IMR-90 (cell line): Measurements from ENCODE around the gene ELMO1. TPM values are rescaled to one million over a fixed set of nuclear protein-coding genes. Genes with fewer than 3 reads are reported as not detected.

Experiments used
- ATAC-seq: fragments of 200-7000 bp; cut with Tn5 transposase; 2 replicates; pipeline ENCODE4 v1.9.1; 2020; ENCODE audit warnings: low read depth, mild to moderate bottlenecking, moderate library complexity
- BruUV-seq: library from RNA; stranded (reverse); fragments of 400-500 nt; replicated peaks from 2 replicates; lab custom pipeline; 2021; lab: Mats Ljungman, UMichigan
- CTCF ChIA-PET: fragments of 300-600 bp; formaldehyde crosslinking; extraction: SDS; loops from one replicate; lab custom pipeline; 2021; ENCODE audit warnings: antibody characterized with exemption; lab: Yijun Ruan, JAX
- POLR2A ChIA-PET: fragments of 300-600 bp; sonication (Branson Sonifier 250); formaldehyde crosslinking; loops from one replicate; lab custom pipeline; 2022; ENCODE audit warnings: antibody characterized with exemption; ENCODE audit not compliant: unreplicated experiment; lab: Charles Lee
- DNase-seq: peaks from one replicate; pipeline ENCODE4 v3.0.0; 2013
- H2AFZ ChIP-seq: replicated peaks from 2 replicates; pipeline ENCODE3; 2013; ENCODE audit warnings: low read length, mild to moderate bottlenecking; ENCODE audit not compliant: poor library complexity
- H2AK5ac ChIP-seq: 2 replicates; pipeline ENCODE4 v1.6.1; 2013; ENCODE audit warnings: low read depth, low read length, inconsistent platforms
- H2AK9ac ChIP-seq: replicated peaks from 2 replicates; pipeline ENCODE3; 2013; ENCODE audit warnings: mild to moderate bottlenecking, low read depth, low read length, moderate library complexity; ENCODE audit not compliant: poor library complexity
- H2BK120ac ChIP-seq: 2 replicates; pipeline ENCODE4 v1.6.1; 2013; ENCODE audit warnings: low read depth, low read length, inconsistent platforms
- H2BK15ac ChIP-seq: 3 replicates; pipeline ENCODE4 v1.6.1; 2013; ENCODE audit warnings: low read depth, low read length, inconsistent platforms
- H2BK20ac ChIP-seq: 2 replicates; pipeline ENCODE4 v1.6.1; 2013; ENCODE audit warnings: low read depth, mild to moderate bottlenecking, inconsistent platforms, low read length, moderate library complexity
- H2BK5ac ChIP-seq: 2 replicates; pipeline ENCODE4 v1.6.1; 2013; ENCODE audit warnings: mild to moderate bottlenecking, low read depth, low read length, inconsistent platforms; ENCODE audit not compliant: poor library complexity, severe bottlenecking
- H3K14ac ChIP-seq: replicated peaks from 2 replicates; pipeline ENCODE4 v1.6.1; 2013; ENCODE audit warnings: low read depth, low read length, inconsistent platforms
- H3K18ac ChIP-seq: 2 replicates; pipeline ENCODE4 v1.6.1; 2013; ENCODE audit warnings: low read depth, low read length, control low read depth
- H3K23ac ChIP-seq: 2 replicates; pipeline ENCODE4 v1.6.1; 2013; ENCODE audit warnings: low read depth, low read length, inconsistent platforms
- H3K27ac ChIP-seq: 2 replicates; pipeline ENCODE4 v1.5.1; 2013; ENCODE audit warnings: mild to moderate bottlenecking, control low read depth, low read length; ENCODE audit not compliant: insufficient read depth
- H3K27me3 ChIP-seq: 2 replicates; pipeline ENCODE4 v1.6.1; 2013; ENCODE audit warnings: low read length; ENCODE audit not compliant: control insufficient read depth, insufficient read depth
- H3K36me3 ChIP-seq: 2 replicates; pipeline ENCODE4 v1.6.1; 2013; ENCODE audit warnings: low read length, mixed read lengths; ENCODE audit not compliant: control insufficient read depth, insufficient read depth
- H3K4ac ChIP-seq: 2 replicates; pipeline ENCODE4 v1.6.1; 2013; ENCODE audit warnings: low read depth, low read length, inconsistent platforms
- H3K4me1 ChIP-seq: 2 replicates; pipeline ENCODE4 v1.6.1; 2013; ENCODE audit warnings: low read length, mixed read lengths; ENCODE audit not compliant: control insufficient read depth, insufficient read depth
- H3K4me2 ChIP-seq: 2 replicates; pipeline ENCODE4 v1.6.1; 2013; ENCODE audit warnings: low read depth, mild to moderate bottlenecking, control low read depth, low read length, moderate library complexity
- H3K4me3 ChIP-seq: 2 replicates; pipeline ENCODE4 v1.5.1; 2013; ENCODE audit warnings: low read depth, mild to moderate bottlenecking, control low read depth, low read length, moderate library complexity; ENCODE audit not compliant: insufficient read depth
- H3K56ac ChIP-seq: 2 replicates; pipeline ENCODE4 v1.6.1; 2013; ENCODE audit warnings: low read length, inconsistent platforms; ENCODE audit not compliant: insufficient read depth; ENCODE audit errors: extremely low read depth
- H3K79me1 ChIP-seq, 2 experiments: 2 replicates each; pipeline ENCODE4 v1.6.1; 2013; ENCODE audit warnings: low read length in 2 of 2, inconsistent platforms in 1 of 2, low read depth in 1 of 2
- H3K9ac ChIP-seq: 2 replicates; pipeline ENCODE4 v1.6.1; 2013; ENCODE audit warnings: low read depth, low read length, control low read depth
- H3K9me1 ChIP-seq: 2 replicates; pipeline ENCODE4 v1.6.1; 2013; ENCODE audit warnings: low read length, inconsistent platforms; ENCODE audit not compliant: insufficient read depth
- H3K9me3 ChIP-seq: 2 replicates; pipeline ENCODE4 v1.6.1; 2013; ENCODE audit warnings: low read length; ENCODE audit not compliant: control insufficient read depth, insufficient read depth
- H4K20me1 ChIP-seq: 2 replicates; pipeline ENCODE4 v1.6.1; 2013; ENCODE audit warnings: low read length, inconsistent platforms; ENCODE audit not compliant: insufficient read depth
- H4K5ac ChIP-seq: 2 replicates; pipeline ENCODE4 v1.6.1; 2013; ENCODE audit warnings: mild to moderate bottlenecking, low read depth, low read length, control low read depth
- H4K8ac ChIP-seq, 2 experiments: 2 replicates each; pipeline ENCODE4 v1.6.1; 2013; ENCODE audit warnings: low read depth in 2 of 2, low read length in 2 of 2, control low read depth in 1 of 2, inconsistent platforms in 1 of 2
- H4K91ac ChIP-seq: 2 replicates; pipeline ENCODE4 v1.6.1; 2013; ENCODE audit warnings: low read depth, low read length, inconsistent platforms; ENCODE audit not compliant: insufficient read depth
- BHLHE40 ChIP-seq: fragments of 150-350 bp; IDR thresholded peaks from 2 replicates; pipeline ENCODE4 v1.6.1; 2016; ENCODE audit warnings: mild to moderate bottlenecking, low read depth, low read length
- CEBPB ChIP-seq: IDR thresholded peaks from 2 replicates; pipeline ENCODE4 v1.6.1; 2012; ENCODE audit warnings: low read depth, low read length, improper control_type of control experiment
- CHD1 ChIP-seq: IDR thresholded peaks from 2 replicates; pipeline ENCODE4 v1.6.1; 2012; ENCODE audit warnings: low read depth, low read length, improper control_type of control experiment
- FOS ChIP-seq: fragments of 150-350 bp; IDR thresholded peaks from 2 replicates; pipeline ENCODE4 v1.6.1; 2016; ENCODE audit warnings: low read depth, low read length
- MAFK ChIP-seq: IDR thresholded peaks from 2 replicates; pipeline ENCODE4 v1.6.1; 2012; ENCODE audit warnings: low read depth, low read length, improper control_type of control experiment
- MAZ ChIP-seq: IDR thresholded peaks from 2 replicates; pipeline ENCODE4 v1.6.1; 2012; ENCODE audit warnings: low read depth, mild to moderate bottlenecking, low read length, improper control_type of control experiment, moderate library complexity, borderline replicate concordance
- MXI1 ChIP-seq: IDR thresholded peaks from 2 replicates; pipeline ENCODE4 v1.6.1; 2012; ENCODE audit warnings: low read depth, mild to moderate bottlenecking, low read length, moderate library complexity, borderline replicate concordance
- NFE2L2 ChIP-seq: fragments of 150-350 bp; IDR thresholded peaks from 2 replicates; pipeline ENCODE4 v1.6.1; 2016; ENCODE audit warnings: low read depth, mild to moderate bottlenecking, low read length
- POLR2A ChIP-seq: IDR thresholded peaks from 2 replicates; pipeline ENCODE4 v1.6.1; 2012; ENCODE audit warnings: mild to moderate bottlenecking, low read depth, low read length
- RAD21 ChIP-seq: IDR thresholded peaks from 2 replicates; pipeline ENCODE4 v1.6.1; 2012; ENCODE audit warnings: low read length, improper control_type of control experiment
- RCOR1 ChIP-seq: IDR thresholded peaks from 2 replicates; pipeline ENCODE4 v1.6.1; 2012; ENCODE audit warnings: mild to moderate bottlenecking, low read length, improper control_type of control experiment; ENCODE audit not compliant: insufficient replicate concordance
- RFX5 ChIP-seq: IDR thresholded peaks from 2 replicates; pipeline ENCODE4 v1.8.0; 2012; ENCODE audit warnings: low read depth, mild to moderate bottlenecking, low read length, moderate library complexity
- SMC3 ChIP-seq: fragments of 150-350 bp; IDR thresholded peaks from 2 replicates; pipeline ENCODE4 v1.6.1; 2016; ENCODE audit warnings: low read depth, mild to moderate bottlenecking, antibody characterized with exemption, low read length, moderate library complexity
- USF2 ChIP-seq: fragments of 150-350 bp; IDR thresholded peaks from 2 replicates; pipeline ENCODE4 v1.6.1; 2017; ENCODE audit warnings: mild to moderate bottlenecking, antibody characterized with exemption, low read length, low read depth
- dilution Hi-C: fragments of 300-500 bp; cut with HindIII; formaldehyde crosslinking; loops from one replicate; pipeline ENCODE4 v1.14.3; 2018; ENCODE audit warnings: low sequenced_read_pairs; ENCODE audit not compliant: unreplicated experiment
- in situ Hi-C: fragments of 300-500 bp; cut with MboI; formaldehyde crosslinking; loops from 3 replicates; pipeline ENCODE4 v1.14.3; 2019; ENCODE audit warnings: low sequenced_read_pairs, inconsistent platforms, mixed read lengths
- intact Hi-C: fragments of 100-400 bp; cut with micrococcal nuclease; formaldehyde crosslinking; loops from 2 replicates; pipeline ENCODE4 v1.10.0; 2022
- polyA plus RNA-seq, 3 experiments: library from polyadenylated mRNA; depleted of rRNA; stranded (reverse); fragments of >200 nt; gene quantifications; 2 replicates each; pipeline ENCODE4 v1.2.3, GENCODE V29; 2012; ENCODE audit warnings: low replicate concordance in 1 of 3
- total RNA-seq: library from RNA; depleted of rRNA; stranded (reverse); fragments of >200 nt; gene quantifications from 2 replicates; pipeline ENCODE4 v1.2.3, GENCODE V29; 2012
- TF ChIP-seq, protein P1 (sequence below): conservative IDR thresholded peaks from 2 replicates; pipeline ENCODE4 v1.5.1; 2012; ENCODE audit warnings: mild to moderate bottlenecking, low read depth, low read length, improper control_type of control experiment
- TF ChIP-seq, protein P2 (sequence below): fragments of 150-350 bp; IDR thresholded peaks from 2 replicates; pipeline ENCODE4 v1.6.1; 2016; ENCODE audit warnings: low read depth, mild to moderate bottlenecking, low read length, moderate library complexity, borderline replicate concordance

ELMO1 gene
- total and polyA plus RNA-seq, 2 of the 4 experiments (the other 2 are of a cell fraction) = 0.03 TPM; not detected in 1

DNA sequence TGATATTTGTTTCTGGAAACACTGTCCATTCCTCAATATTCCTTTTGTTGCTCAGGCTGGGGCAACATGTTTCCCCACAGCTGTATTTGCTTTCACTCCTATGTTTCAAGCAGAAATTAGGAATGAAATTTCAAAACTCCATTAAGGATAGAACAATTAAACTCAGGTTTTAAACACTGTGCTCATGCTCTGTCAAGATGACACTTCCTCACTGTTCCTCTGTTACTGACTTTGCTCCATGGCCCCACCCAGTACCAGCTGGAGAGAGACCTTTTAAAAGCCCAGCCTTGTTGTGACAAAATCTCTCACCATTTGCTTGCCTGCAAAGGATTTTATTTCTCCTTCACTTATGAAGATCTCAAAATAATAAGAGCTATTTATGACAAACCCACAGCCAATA is 197.4 kb downstream of the ELMO1 start:
- no peak for ATAC-seq
- Histone ChIP-seq H3K27me3 (no peaks in the 10 kb centered on the region), H3K79me1 (no peaks in the 10 kb centered on the region), H3K9ac (no peak overlapping the region), H3K56ac (no peak overlapping the region), H2BK15ac (no peak overlapping the region), H3K14ac (no peak overlapping the region), H3K4me3 (no peak overlapping the region), H2BK20ac (no peak overlapping the region), H3K4me2 (no peak overlapping the region), H2AK5ac (no peak overlapping the region), H3K23ac (no peak overlapping the region), H4K5ac (no peak overlapping the region), H2AFZ (no peak overlapping the region), H4K8ac (no peak overlapping the region), H3K4ac (no peak overlapping the region), H3K27ac (no peak overlapping the region), H3K9me1 (no peaks in the 10 kb centered on the region), H3K18ac (no peak overlapping the region), H4K20me1 (no peaks in the 10 kb centered on the region), H3K9me3 (peaks cover 3% of the 10 kb centered on the region), H2AK9ac (no peak overlapping the region), H2BK5ac (no peak overlapping the region), H2BK120ac (no peak overlapping the region), H4K91ac (no peak overlapping the region), H3K36me3 (no peaks in the 10 kb centered on the region), H3K4me1 (no peaks in the 10 kb centered on the region)
- ChIA-PET CTCF (no interaction called here), POLR2A (no interaction called here)
- dilution Hi-C loops = no loop called here
- DNase-seq = no peak
- intact Hi-C loops = no loop called here
- BruUV-seq = no TSS peak
- in situ Hi-C loops = no loop called here
- TF ChIP-seq CHD1 = no peak
- no peak for TF ChIP-seq POLR2A
- TF ChIP-seq, protein P1, sequence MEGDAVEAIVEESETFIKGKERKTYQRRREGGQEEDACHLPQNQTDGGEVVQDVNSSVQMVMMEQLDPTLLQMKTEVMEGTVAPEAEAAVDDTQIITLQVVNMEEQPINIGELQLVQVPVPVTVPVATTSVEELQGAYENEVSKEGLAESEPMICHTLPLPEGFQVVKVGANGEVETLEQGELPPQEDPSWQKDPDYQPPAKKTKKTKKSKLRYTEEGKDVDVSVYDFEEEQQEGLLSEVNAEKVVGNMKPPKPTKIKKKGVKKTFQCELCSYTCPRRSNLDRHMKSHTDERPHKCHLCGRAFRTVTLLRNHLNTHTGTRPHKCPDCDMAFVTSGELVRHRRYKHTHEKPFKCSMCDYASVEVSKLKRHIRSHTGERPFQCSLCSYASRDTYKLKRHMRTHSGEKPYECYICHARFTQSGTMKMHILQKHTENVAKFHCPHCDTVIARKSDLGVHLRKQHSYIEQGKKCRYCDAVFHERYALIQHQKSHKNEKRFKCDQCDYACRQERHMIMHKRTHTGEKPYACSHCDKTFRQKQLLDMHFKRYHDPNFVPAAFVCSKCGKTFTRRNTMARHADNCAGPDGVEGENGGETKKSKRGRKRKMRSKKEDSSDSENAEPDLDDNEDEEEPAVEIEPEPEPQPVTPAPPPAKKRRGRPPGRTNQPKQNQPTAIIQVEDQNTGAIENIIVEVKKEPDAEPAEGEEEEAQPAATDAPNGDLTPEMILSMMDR = no peak
- no peak for TF ChIP-seq NFE2L2
- TF ChIP-seq CEBPB = no peak
- no peak for TF ChIP-seq SMC3
- TF ChIP-seq MAFK = no peak
- TF ChIP-seq FOS = no peak
- no peak for TF ChIP-seq USF2
- TF ChIP-seq BHLHE40 = no peak
- TF ChIP-seq, protein P2, sequence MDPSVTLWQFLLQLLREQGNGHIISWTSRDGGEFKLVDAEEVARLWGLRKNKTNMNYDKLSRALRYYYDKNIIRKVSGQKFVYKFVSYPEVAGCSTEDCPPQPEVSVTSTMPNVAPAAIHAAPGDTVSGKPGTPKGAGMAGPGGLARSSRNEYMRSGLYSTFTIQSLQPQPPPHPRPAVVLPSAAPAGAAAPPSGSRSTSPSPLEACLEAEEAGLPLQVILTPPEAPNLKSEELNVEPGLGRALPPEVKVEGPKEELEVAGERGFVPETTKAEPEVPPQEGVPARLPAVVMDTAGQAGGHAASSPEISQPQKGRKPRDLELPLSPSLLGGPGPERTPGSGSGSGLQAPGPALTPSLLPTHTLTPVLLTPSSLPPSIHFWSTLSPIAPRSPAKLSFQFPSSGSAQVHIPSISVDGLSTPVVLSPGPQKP = no peak
- no peak for TF ChIP-seq RFX5
- TF ChIP-seq RAD21 = no peak
- no peak for TF ChIP-seq MAZ
- TF ChIP-seq MXI1 = no peak
- TF ChIP-seq RCOR1 = no peak
